HG03064 (cell line): ENCODE results near the gene CCS.
"Not testable (repeated sequence)": the region's sequence is repeated elsewhere in the genome, so short reads cannot be mapped to it uniquely, and the experiment has no call there.

ENCODE experiments used
- ATAC-seq: cut with Tn5 transposase; IDR thresholded peaks from one replicate; pipeline ENCODE4 v1.9.1; 2021; ENCODE audit warnings: low read depth; ENCODE audit not compliant: unreplicated experiment

CCS gene, protein sequence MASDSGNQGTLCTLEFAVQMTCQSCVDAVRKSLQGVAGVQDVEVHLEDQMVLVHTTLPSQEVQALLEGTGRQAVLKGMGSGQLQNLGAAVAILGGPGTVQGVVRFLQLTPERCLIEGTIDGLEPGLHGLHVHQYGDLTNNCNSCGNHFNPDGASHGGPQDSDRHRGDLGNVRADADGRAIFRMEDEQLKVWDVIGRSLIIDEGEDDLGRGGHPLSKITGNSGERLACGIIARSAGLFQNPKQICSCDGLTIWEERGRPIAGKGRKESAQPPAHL

GRCh38 chr11:66592457-66593302, at the start of gene CCS, which contains the start of gene CCDC87:
CCS (plus strand) TSS chr11:66593185; CDS start chr11:66593262, 77 bp downstream.
CCDC87 (minus strand) TSS chr11:66593063; CDS start chr11:66593015, 48 bp downstream.
- ATAC-seq, result peak; percentile 86

GRCh38 chr11:66543263-66544107, 49.5 kb upstream of the CCS start:
- ATAC-seq, result no peak

DNA sequence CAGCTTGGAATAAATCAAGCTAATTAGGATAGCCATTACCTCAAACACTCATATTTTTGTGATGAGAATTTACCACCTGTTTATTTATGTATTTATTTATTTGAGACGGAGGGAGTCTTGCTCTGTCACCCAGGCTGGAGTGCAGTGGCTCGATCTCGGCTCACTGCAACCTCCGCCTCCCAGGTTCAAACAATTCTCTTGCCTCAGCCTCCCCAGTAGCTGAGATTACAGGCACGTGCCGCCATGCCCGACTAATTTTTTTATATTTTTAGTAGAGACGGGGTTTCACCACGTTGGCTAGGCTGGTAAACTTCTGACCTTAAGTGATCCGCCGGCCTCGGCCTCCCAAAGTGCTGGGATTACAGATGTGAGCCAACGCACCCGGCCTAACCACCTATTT, 48.0 kb upstream of the CCS start:
- ATAC-seq, result not testable (repeated sequence)

GRCh38 chr11:66545701-66546367, 47.2 kb upstream of the CCS start, which contains the start of gene ZDHHC24:
ZDHHC24 (minus strand) TSS chr11:66546048; CDS start chr11:66546003, 45 bp downstream.
- ATAC-seq, result peak; percentile 77

DNA sequence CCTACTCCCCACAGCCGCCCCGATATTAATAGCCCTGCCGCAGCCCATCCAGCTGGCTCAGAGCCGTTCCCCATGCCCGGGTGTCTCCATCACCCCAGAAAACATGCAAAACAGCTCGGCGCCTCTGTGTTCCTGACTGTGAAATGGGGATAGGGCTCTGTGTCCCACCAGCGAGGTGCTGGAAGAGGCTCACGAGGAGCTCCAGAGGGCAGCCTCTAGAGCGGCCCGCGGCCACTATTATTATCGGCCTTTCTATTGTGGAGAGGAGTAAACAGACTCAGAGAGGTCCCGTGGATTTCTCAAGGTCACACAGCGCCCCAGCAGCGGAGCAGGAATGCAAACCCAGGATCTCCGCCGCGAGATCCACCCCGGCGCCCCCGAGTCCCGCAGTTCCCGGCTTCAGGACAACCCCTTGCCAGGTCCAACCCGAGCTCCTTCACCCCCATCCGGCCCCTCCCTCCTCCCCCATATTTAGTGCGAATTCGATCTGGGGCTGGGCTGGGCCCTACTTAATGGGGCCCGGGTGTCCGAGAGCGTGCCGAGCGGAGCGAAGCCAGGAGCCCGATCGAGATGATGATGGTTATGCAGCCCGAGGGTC, 46.5 kb upstream of the CCS start, which contains the start of gene ACTN3:
Gene ACTN3, plus strand, starts transcription at position 536 of the 598 bp plus-strand sequence. Its CDS starts 35 bp downstream, at position 571.
- ATAC-seq, result no peak

GRCh38 chr11:66546966-66547661, 45.9 kb upstream of the CCS start:
- ATAC-seq, result no peak

GRCh38 chr11:66547662-66548009, 45.3 kb upstream of the CCS start:
- no peak for ATAC-seq

DNA sequence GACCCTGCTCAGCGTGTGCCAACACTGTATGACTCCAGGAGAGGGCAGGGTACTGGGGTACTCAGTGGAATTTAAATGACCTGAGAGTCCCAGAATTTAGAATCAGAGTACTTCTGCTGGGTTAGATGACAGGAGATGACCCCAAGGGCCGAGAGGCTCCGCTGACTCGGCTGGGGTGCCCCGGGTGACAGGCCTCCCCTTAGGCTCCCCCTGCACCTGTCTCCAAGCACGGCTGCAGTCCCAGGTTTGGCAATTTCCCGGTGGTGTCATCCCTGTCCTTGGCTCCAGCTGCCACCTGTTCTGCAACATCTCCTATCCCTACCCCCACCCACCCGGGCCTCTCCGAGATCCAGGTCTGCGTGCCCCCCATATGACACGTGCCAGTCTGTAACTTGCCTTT, 44.9 kb upstream of the CCS start:
- no peak for ATAC-seq

DNA sequence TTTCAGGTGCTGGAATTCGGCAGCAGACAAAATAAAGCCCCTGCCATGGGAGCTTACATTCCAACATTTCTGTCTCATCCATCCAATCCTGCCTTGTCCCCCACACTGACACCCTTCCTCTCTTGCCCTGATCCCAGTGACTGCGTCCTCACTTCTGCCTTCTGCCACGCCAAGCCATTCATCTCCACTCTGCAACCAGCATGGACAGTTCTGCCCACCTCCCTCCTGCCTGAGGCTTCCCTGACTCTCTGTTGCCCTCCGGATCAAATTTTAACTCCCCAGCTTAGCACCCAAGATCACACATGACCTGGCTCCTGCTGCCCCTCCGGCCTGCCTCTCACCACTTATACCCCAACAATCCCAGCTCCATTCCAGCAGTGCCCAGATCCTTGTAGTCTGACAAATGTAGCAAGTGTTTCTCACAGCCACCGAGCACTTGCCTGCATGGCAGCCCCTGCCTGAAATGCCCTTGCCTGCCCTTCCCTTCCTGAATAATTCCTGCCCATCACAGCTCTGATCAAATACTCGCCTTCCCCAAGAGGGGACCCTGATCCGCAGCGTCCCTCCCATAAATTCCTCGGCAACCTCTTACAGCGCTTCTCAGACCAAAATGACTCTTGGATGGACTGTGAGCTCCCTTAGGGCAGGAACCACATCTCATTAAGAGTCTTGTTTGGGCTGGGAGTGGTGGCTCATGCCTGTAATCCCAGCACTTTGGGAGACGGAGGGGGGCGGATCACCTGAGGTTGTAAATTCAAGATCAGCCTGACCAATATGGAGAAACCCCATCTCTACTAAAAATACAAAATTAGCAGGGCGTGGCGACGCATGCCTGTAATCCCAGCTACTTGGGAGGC, 44.0 kb upstream of the CCS start:
- no peak for ATAC-seq

DNA sequence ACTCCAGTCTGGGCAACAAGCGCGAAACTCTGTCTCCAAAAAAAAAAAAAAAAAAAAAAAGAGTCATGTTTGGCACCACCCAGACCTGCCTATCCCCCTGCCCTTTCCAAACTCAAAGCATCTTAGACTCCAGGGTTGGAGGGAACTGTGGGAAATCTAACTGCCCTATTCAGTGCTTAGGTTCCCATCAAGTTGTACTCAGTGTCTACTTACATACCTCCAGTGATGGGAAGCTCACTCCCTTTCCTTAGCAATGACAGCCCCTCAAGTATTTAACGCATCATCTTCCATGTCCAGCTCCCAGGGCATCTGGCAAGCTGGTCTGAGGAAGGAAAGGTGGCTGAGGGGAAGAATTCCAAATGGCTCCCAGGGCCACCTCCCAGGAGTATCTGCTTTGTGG, 43.3 kb upstream of the CCS start:
- ATAC-seq, result no peak

GRCh38 chr11:66550887-66551286, 42.1 kb upstream of the CCS start:
- no peak for ATAC-seq

DNA sequence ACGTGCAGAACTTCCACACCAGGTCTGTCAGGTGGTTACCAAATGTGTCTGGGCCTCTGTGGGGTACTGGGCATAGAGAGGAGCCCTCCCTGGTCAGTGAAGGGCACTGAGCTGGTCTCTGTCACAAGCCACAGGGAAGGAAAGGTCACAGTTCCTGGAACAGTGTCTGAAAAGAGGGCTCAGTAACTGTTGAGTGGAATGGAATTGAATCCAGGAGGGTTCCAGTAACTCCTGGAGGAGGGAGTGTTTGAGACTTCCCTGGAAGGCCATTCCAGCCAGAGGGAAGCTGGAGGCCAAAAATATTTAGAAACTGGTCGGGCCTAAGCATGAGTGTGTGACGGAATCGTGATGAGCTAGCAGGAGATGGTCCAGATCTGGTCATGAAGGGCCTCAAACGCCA, 38.4 kb upstream of the CCS start:
- ATAC-seq, result no peak

- no peak for ATAC-seq
These were observed 37.6 kb upstream of the CCS start for GRCh38 chr11:66555416-66555815.

- ATAC-seq, result no peak
These were observed 36.9 kb upstream of the CCS start for GRCh38 chr11:66556086-66556485.

DNA sequence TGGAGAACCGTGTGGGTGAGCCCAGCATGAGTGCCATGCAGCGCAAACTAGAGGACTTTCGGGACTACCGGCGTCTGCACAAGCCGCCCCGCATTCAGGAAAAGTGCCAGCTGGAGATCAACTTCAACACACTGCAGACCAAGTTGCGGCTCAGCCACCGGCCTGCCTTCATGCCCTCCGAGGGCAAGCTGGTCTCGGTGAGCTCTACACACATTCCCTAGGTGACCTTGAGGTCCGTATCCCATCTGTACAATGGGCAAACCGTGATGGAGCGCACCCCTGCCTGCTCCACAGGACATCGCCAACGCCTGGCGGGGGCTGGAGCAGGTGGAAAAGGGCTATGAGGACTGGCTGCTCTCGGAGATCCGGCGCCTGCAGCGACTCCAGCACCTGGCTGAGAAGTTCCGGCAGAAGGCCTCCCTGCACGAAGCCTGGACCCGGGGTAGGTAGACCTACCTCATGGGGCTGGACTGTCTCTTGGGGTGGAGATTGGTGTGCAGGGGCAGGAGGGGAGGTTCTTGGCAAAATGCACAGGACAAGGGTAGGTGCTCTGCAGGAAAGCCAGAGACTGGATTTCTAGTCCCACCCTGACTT, 35.2 kb upstream of the CCS start:
- no peak for ATAC-seq

DNA sequence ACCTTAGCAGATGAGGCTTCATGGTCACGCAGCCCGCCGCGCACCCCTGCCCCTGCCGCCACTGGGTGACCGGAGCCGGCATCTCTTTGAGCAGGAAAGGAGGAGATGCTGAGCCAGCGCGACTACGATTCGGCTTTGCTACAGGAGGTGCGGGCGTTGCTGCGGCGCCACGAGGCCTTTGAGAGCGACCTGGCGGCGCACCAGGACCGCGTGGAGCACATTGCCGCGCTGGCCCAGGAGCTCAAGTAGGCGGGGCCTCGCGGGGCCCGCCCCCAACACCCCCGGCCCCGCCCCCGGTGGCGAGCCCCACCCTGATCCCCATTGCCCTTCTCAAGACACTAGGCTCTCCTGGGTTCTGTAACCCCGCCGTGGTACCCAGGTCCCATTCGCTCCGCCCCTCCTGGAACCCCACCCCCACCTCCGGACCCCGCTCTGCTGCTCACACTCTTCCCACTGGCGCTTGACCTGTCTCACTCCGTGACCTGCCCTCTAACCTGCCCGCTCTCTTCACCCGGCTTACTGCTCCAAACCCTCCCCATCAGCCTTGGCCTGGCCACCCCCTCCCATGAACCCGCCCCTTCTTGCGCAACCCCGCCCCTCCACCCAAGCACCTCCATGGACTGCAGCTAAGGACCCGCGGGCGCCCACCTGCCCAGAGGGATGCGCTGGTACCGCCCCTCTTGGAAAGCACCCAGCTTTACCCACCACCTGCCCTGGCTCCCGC, 33.7 kb upstream of the CCS start:
- no peak for ATAC-seq
